Astrocyte (in vitro differentiated cells and primary cell): ENCODE data around the gene YKT6. TPM values are rescaled to one million over a fixed set of nuclear protein-coding genes. Genes with fewer than 3 reads are reported as not detected.

ENCODE experiments used
- DNase-seq: peaks from one replicate; pipeline ENCODE4 v3.0.0-alpha.2; 2010; ENCODE audit warnings: low read depth
- FAIRE-seq: peaks from 2 replicates; lab custom pipeline; 2011; peaks lifted over from hg19 to GRCh38; lab: Jason Lieb, UNC
- H2AFZ ChIP-seq: 2 replicates; pipeline ENCODE4 v1.6.0; 2012; ENCODE audit warnings: low read depth, low read length, inconsistent platforms
- H3K27ac ChIP-seq: 2 replicates; pipeline ENCODE4 v1.5.1; 2011; ENCODE audit warnings: low read depth, low read length, inconsistent platforms
- H3K27me3 ChIP-seq: 2 replicates; pipeline ENCODE4 v1.6.0; 2011; ENCODE audit warnings: low read length, inconsistent platforms; ENCODE audit not compliant: insufficient read depth
- H3K36me3 ChIP-seq: 2 replicates; pipeline ENCODE4 v1.5.1; 2011; ENCODE audit warnings: low read length, inconsistent platforms; ENCODE audit not compliant: insufficient read depth
- H3K4me1 ChIP-seq: 2 replicates; pipeline ENCODE4 v1.5.1; 2011; ENCODE audit warnings: low read length, inconsistent platforms; ENCODE audit not compliant: insufficient read depth
- H3K4me2 ChIP-seq: 2 replicates; pipeline ENCODE4 v1.6.0; 2012; ENCODE audit warnings: low read length, inconsistent platforms
- H3K4me3 ChIP-seq: 2 replicates; pipeline ENCODE4 v1.5.1; 2011; ENCODE audit warnings: low read depth, mild to moderate bottlenecking, low read length, inconsistent platforms; ENCODE audit not compliant: insufficient read depth
- H3K79me2 ChIP-seq: 2 replicates; pipeline ENCODE4 v1.6.0; 2012; ENCODE audit warnings: mild to moderate bottlenecking, low read length, inconsistent platforms; ENCODE audit not compliant: insufficient read depth
- H3K9ac ChIP-seq: 2 replicates; pipeline ENCODE4 v1.6.0; 2012; ENCODE audit warnings: mild to moderate bottlenecking, low read length, inconsistent platforms
- H3K9me3 ChIP-seq: 2 replicates; pipeline ENCODE4 v1.5.1; 2012; ENCODE audit warnings: low read depth, mild to moderate bottlenecking, low read length, inconsistent platforms; ENCODE audit not compliant: insufficient read depth
- H4K20me1 ChIP-seq: 2 replicates; pipeline ENCODE4 v1.6.0; 2012; ENCODE audit warnings: low read length, inconsistent platforms; ENCODE audit not compliant: insufficient read depth
- H3K27ac Mint-ChIP-seq: one replicate; pipeline ENCODE4 v1.8.0; 2021; ENCODE audit warnings: mild to moderate bottlenecking, mixed read lengths; ENCODE audit not compliant: unreplicated experiment
- H3K27me3 Mint-ChIP-seq: one replicate; pipeline ENCODE4 v1.8.0; 2021; ENCODE audit warnings: low read depth, mixed read lengths; ENCODE audit not compliant: unreplicated experiment
- H3K36me3 Mint-ChIP-seq: one replicate; pipeline ENCODE4 v1.8.0; 2021; ENCODE audit warnings: low read depth, mixed read lengths; ENCODE audit not compliant: unreplicated experiment
- H3K4me1 Mint-ChIP-seq: one replicate; pipeline ENCODE4 v1.8.0; 2021; ENCODE audit warnings: low read depth, mixed read lengths; ENCODE audit not compliant: unreplicated experiment
- H3K4me3 Mint-ChIP-seq: one replicate; pipeline ENCODE4 v1.8.0; 2021; ENCODE audit warnings: mild to moderate bottlenecking, moderate library complexity, mixed read lengths; ENCODE audit not compliant: unreplicated experiment
- H3K9me3 Mint-ChIP-seq: one replicate; pipeline ENCODE4 v1.8.0; 2021; ENCODE audit warnings: mild to moderate bottlenecking, mixed read lengths; ENCODE audit not compliant: unreplicated experiment
- EZH2 ChIP-seq: IDR thresholded peaks from 2 replicates; pipeline ENCODE4 v1.6.1; 2012; ENCODE audit warnings: mild to moderate bottlenecking, low read length, inconsistent platforms; ENCODE audit not compliant: insufficient read depth
- total RNA-seq: library from RNA; stranded (reverse); gene quantifications from 2 replicates; pipeline ENCODE4 v1.2.1, GENCODE V29; 2021
- TF ChIP-seq, protein P1 (sequence below): IDR thresholded peaks from 2 replicates; pipeline ENCODE4 v1.5.1; 2011; ENCODE audit warnings: low read depth, mild to moderate bottlenecking, inconsistent platforms, low read length, moderate library complexity; ENCODE audit not compliant: insufficient read depth

The YKT6 gene
- total RNA-seq, 1 donor from 2014 or later, result 216 TPM

DNA sequence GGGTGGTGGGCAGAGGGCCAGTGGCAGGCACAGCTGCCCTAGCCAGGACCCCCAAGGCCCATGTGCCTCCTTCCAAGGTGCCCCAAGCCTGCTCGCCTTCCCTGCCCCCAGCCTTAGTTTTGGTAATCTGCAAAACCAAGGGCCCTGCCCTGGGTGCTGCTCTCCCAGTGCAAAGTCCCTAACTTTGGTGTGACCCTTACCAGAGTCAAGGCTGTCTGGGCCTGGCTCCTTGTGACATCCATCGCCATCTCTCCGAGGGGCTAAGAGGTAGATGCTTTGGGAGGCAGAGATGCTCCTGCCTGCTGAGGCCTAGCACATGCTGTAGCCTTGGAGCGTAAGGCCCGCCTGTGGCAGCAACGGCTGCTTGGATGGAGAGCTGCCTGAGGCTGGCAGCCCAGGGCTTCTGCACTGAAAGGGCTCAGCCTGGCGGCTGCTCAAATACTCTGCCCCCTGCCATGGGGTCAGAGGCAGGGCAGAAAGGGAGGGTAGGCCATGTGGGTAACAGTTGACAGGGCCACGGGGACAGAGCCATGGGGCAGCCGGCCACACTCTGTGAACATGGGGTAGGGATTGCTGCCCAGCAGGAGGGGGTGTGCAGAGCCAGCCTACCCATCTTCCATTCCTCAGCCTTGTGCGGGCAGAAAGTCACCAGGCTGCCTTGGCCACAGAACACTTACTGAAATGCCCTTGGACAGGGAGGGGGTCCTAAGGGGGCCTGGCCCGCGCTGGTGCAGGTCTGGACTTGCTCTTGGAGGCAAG, 41.7 kb upstream of the YKT6 start:
- Histone ChIP-seq H3K9me3 (no peaks in the 10 kb centered on the region), H3K4me2 (no peak overlapping the region), H3K4me1 (peaks cover 11% of the 10 kb centered on the region), H3K79me2 (no peaks in the 10 kb centered on the region), H3K4me3 (no peak overlapping the region), H3K36me3 (no peaks in the 10 kb centered on the region), H4K20me1 (no peaks in the 10 kb centered on the region), H2AFZ (no peak overlapping the region), H3K9ac (no peak overlapping the region), H3K27me3 (no peaks in the 10 kb centered on the region), H3K27ac (no peak overlapping the region)
- Mint-ChIP-seq H3K27me3 (peaks cover 31% of the 10 kb centered on the region), H3K4me1 (peaks cover 20% of the 10 kb centered on the region), H3K4me3 (no peak overlapping the region), H3K9me3 (no peaks in the 10 kb centered on the region), H3K27ac (no peak overlapping the region), H3K36me3 (peaks cover 2% of the 10 kb centered on the region)
- TF ChIP-seq, protein P1, sequence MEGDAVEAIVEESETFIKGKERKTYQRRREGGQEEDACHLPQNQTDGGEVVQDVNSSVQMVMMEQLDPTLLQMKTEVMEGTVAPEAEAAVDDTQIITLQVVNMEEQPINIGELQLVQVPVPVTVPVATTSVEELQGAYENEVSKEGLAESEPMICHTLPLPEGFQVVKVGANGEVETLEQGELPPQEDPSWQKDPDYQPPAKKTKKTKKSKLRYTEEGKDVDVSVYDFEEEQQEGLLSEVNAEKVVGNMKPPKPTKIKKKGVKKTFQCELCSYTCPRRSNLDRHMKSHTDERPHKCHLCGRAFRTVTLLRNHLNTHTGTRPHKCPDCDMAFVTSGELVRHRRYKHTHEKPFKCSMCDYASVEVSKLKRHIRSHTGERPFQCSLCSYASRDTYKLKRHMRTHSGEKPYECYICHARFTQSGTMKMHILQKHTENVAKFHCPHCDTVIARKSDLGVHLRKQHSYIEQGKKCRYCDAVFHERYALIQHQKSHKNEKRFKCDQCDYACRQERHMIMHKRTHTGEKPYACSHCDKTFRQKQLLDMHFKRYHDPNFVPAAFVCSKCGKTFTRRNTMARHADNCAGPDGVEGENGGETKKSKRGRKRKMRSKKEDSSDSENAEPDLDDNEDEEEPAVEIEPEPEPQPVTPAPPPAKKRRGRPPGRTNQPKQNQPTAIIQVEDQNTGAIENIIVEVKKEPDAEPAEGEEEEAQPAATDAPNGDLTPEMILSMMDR, result no peak
- no peak for TF ChIP-seq EZH2
- FAIRE-seq, result no peak
- no peak for DNase-seq

DNA sequence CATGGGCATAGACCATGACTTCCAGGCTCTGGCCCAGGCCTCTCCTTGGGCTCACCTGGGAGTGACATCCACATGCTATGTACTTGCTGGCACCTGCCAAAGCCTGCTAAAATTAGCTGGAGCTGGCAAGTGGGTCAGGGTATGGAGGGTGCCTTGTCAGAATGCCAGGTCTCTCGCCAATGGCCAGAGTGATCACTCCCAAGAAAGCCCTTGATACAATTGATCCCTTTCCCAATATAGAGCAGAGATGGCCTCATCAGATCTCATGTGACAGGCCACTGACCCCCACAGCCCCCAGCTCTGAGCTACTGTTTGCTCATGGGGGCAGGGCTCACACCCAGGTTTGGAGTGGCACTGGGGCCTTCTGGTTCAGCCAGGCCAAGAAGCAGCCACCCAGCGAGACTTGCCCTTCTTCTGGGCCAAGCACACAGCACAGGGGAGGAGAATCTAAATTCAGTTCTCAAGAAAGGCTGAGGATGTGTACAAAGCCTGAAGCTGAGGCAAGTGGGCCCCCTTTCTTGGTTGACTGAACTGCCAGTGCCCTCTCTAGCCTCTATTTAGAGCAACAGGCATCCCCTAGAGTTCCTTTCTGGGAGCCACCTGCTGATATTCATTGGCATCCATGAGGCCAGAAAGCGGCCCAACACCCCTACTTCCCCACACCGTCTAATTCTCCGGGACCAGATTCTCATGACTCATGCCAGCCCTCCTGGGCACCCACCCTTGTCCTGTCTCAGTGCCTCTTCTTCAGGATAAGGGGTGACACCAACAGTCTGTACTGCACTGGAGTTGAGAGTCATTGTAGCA, 40.8 kb upstream of the YKT6 start:
- Histone ChIP-seq H3K4me3 (no peak overlapping the region), H2AFZ (no peak overlapping the region), H3K27ac (no peak overlapping the region), H3K4me1 (peaks cover 11% of the 10 kb centered on the region), H3K4me2 (no peak overlapping the region), H4K20me1 (no peaks in the 10 kb centered on the region), H3K9ac (no peak overlapping the region), H3K36me3 (no peaks in the 10 kb centered on the region), H3K9me3 (no peaks in the 10 kb centered on the region), H3K27me3 (no peaks in the 10 kb centered on the region), H3K79me2 (no peaks in the 10 kb centered on the region)
- Mint-ChIP-seq H3K27ac (no peak overlapping the region), H3K36me3 (peaks cover 2% of the 10 kb centered on the region), H3K27me3 (peaks cover 23% of the 10 kb centered on the region), H3K9me3 (no peaks in the 10 kb centered on the region), H3K4me1 (peaks cover 27% of the 10 kb centered on the region), H3K4me3 (no peak overlapping the region)
- TF ChIP-seq EZH2, result no peak
- TF ChIP-seq, protein P1, result no peak
- FAIRE-seq, result no peak
- no peak for DNase-seq
